Left ventricle myocardium inferior (tissue), 1 donor: Measurements from ENCODE around the gene DDAH1. TPM values are rescaled to one million over a fixed set of nuclear protein-coding genes. Genes with fewer than 3 reads are reported as not detected.
A peak's percentile ranks its signal among the peaks of the same experiment; 100 is the strongest.

Experiments
- DNase-seq: peaks from one replicate; pipeline ENCODE4 v3.0.0-alpha.2; 2020
- H3K27ac ChIP-seq: fragments of 200-600 bp; replicated peaks from 2 replicates; pipeline ENCODE4 v1.8.0; 2021
- H3K27me3 ChIP-seq: fragments of 200-600 bp; 2 replicates; pipeline ENCODE4 v1.8.0; 2021; ENCODE audit warnings: low read depth
- H3K36me3 ChIP-seq: fragments of 200-600 bp; 2 replicates; pipeline ENCODE4 v1.8.0; 2021
- H3K4me1 ChIP-seq: fragments of 200-600 bp; 2 replicates; pipeline ENCODE4 v1.8.0; 2021
- H3K4me3 ChIP-seq: fragments of 200-600 bp; 2 replicates; pipeline ENCODE4 v1.8.0; 2021; ENCODE audit warnings: mild to moderate bottlenecking, moderate library complexity
- H3K9me3 ChIP-seq: fragments of 200-600 bp; replicated peaks from 2 replicates; pipeline ENCODE4 v1.8.0; 2021
- intact Hi-C: fragments of 100-400 bp; cut with micrococcal nuclease; formaldehyde crosslinking; loops from one replicate; pipeline ENCODE4 v1.11.0; 2022
- total RNA-seq: library from RNA; stranded (reverse); fragmentation: NEBNext Ultra II Directional; extraction: Animal tissue kit (Norgen Biotek cat#: 25700); gene quantifications from one replicate; pipeline ENCODE4 v1.2.1, GENCODE V29; 2021
- TF ChIP-seq, protein P1 (sequence below): fragments of 200-600 bp; IDR thresholded peaks from 2 replicates; pipeline ENCODE4 v1.8.0; 2021; ENCODE audit warnings: antibody characterized with exemption, mild to moderate bottlenecking, borderline replicate concordance
- donor health status: DM: no; HTN: yes; CAD: no; lungs with severe emphysema.

Gene DDAH1
- total RNA-seq, 1 donor from 2014 or later: 10.1 TPM

- no peak overlapping the region for H3K27ac ChIP-seq
- no peaks in the 10 kb centered on the region for H3K36me3 ChIP-seq
- no peak overlapping the region for H3K4me3 ChIP-seq
- TF ChIP-seq, protein P1, sequence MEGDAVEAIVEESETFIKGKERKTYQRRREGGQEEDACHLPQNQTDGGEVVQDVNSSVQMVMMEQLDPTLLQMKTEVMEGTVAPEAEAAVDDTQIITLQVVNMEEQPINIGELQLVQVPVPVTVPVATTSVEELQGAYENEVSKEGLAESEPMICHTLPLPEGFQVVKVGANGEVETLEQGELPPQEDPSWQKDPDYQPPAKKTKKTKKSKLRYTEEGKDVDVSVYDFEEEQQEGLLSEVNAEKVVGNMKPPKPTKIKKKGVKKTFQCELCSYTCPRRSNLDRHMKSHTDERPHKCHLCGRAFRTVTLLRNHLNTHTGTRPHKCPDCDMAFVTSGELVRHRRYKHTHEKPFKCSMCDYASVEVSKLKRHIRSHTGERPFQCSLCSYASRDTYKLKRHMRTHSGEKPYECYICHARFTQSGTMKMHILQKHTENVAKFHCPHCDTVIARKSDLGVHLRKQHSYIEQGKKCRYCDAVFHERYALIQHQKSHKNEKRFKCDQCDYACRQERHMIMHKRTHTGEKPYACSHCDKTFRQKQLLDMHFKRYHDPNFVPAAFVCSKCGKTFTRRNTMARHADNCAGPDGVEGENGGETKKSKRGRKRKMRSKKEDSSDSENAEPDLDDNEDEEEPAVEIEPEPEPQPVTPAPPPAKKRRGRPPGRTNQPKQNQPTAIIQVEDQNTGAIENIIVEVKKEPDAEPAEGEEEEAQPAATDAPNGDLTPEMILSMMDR: no peak
- H3K9me3 ChIP-seq: no peaks in the 10 kb centered on the region
- no peaks in the 10 kb centered on the region for H3K27me3 ChIP-seq
- H3K4me1 ChIP-seq: peaks cover 27% of the 10 kb centered on the region
- intact Hi-C loops: no loop called here
- no peak for DNase-seq
These were observed 1.9 kb downstream of the DDAH1 start for GRCh38 chr1:85462931-85463649.

- H3K4me3 ChIP-seq: no peak overlapping the region
- DNase-seq: no peak
- H3K27ac ChIP-seq: no peak overlapping the region
- H3K4me1 ChIP-seq: peaks cover 27% of the 10 kb centered on the region
- H3K9me3 ChIP-seq: no peaks in the 10 kb centered on the region
- TF ChIP-seq, protein P1: no peak
- intact Hi-C loops: no loop called here
- H3K36me3 ChIP-seq: no peaks in the 10 kb centered on the region
- no peaks in the 10 kb centered on the region for H3K27me3 ChIP-seq
These were observed 3.6 kb downstream of the DDAH1 start for GRCh38 chr1:85461216-85461918.

DNA sequence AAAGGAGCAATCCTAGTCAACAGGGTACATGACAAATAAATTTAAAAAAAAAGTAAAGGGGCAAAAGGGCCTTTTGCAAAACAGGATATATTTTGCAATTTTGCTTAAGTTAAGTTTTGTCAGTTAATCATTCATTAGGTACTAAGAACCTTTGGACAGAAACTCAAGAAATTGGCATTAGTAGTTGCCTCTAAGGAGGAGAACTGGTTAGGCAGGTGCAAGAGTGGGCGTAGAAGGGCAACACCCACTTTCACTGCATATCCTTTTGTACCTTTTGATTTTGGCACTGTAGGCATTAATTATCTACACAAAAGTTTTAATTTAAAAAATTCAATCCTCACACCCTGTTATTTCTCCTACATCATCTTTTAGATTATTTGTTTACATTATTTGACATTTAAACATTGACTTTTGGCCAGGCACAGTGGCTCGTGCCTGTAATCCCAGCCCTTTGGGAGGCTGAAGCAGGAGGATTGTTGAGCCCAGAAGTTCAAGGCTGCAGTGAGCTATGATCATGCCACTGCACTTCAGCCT is 4.3 kb downstream of the DDAH1 start:
- H3K27me3 ChIP-seq: no peaks in the 10 kb centered on the region
- TF ChIP-seq, protein P1: no peak
- no peak overlapping the region for H3K27ac ChIP-seq
- H3K36me3 ChIP-seq: no peaks in the 10 kb centered on the region
- DNase-seq: no peak
- intact Hi-C loops: no loop called here
- no peaks in the 10 kb centered on the region for H3K9me3 ChIP-seq
- H3K4me3 ChIP-seq: no peak overlapping the region
- peaks cover 27% of the 10 kb centered on the region for H3K4me1 ChIP-seq

- intact Hi-C loops: no loop called here
- TF ChIP-seq, protein P1: no peak
- no peak overlapping the region for H3K4me3 ChIP-seq
- no peaks in the 10 kb centered on the region for H3K9me3 ChIP-seq
- no peaks in the 10 kb centered on the region for H3K36me3 ChIP-seq
- no peak for DNase-seq
- no peaks in the 10 kb centered on the region for H3K27me3 ChIP-seq
- no peak overlapping the region for H3K27ac ChIP-seq
- peaks cover 16% of the 10 kb centered on the region for H3K4me1 ChIP-seq
These were observed 5.7 kb downstream of the DDAH1 start for GRCh38 chr1:85459290-85459689.

- Histone ChIP-seq H3K4me1 (peaks cover 9% of the 10 kb centered on the region), H3K27me3 (no peaks in the 10 kb centered on the region), H3K36me3 (no peaks in the 10 kb centered on the region), H3K4me3 (no peak overlapping the region), H3K27ac (peak overlapping the region; percentile 43), H3K9me3 (no peaks in the 10 kb centered on the region)
- DNase-seq: no peak
- intact Hi-C loops: no loop called here
- TF ChIP-seq, protein P1: no peak
These were observed 10.7 kb downstream of the DDAH1 start for GRCh38 chr1:85454214-85454613.
